GM12878 (cell line): ENCODE measurements around the gene MEGF6. TPM values are rescaled to one million over a fixed set of nuclear protein-coding genes. Genes with fewer than 3 reads are reported as not detected.
A peak's percentile ranks its signal among the peaks of the same experiment; 100 is the strongest.

Experiments
- ASH2L ChIP-seq: fragments of 300-600, 200-600 bp; sonication (generic); IDR thresholded peaks from 2 replicates; pipeline ENCODE4 v1.6.1; 2017; ENCODE audit warnings: low read depth, mild to moderate bottlenecking, borderline replicate concordance
- BCL11A ChIP-seq: IDR thresholded peaks from 2 replicates; pipeline ENCODE4 v1.6.1; 2011; ENCODE audit warnings: low read depth, low read length
- BMI1 ChIP-seq: fragments of 450-650 bp; IDR thresholded peaks from 2 replicates; pipeline ENCODE4 v1.6.1; 2016; ENCODE audit warnings: mild to moderate bottlenecking, moderate library complexity, borderline replicate concordance
- CEBPZ ChIP-seq: fragments of 150-350 bp; IDR thresholded peaks from 2 replicates; pipeline ENCODE4 v1.6.1; 2016; ENCODE audit warnings: low read depth, low read length
- CHD2 ChIP-seq: IDR thresholded peaks from 2 replicates; pipeline ENCODE4 v1.6.1; 2011; ENCODE audit warnings: low read depth, low read length, improper control_type of control experiment, borderline replicate concordance
- EED ChIP-seq: sonication (generic); IDR thresholded peaks from 2 replicates; pipeline ENCODE4 v1.6.1; 2016; ENCODE audit warnings: antibody characterized with exemption, low read depth
- EP300 ChIP-seq, 2 experiments: fragments of 150-350 bp in 1 of 2; IDR thresholded peaks; 2 replicates each; pipeline ENCODE4 v1.6.1; 2011 to 2012; ENCODE audit warnings: low read depth in 2 of 2, low read length in 2 of 2, borderline replicate concordance in 1 of 2, improper control_type of control experiment in 1 of 2, inconsistent platforms in 1 of 2; ENCODE audit not compliant: control insufficient read depth in 1 of 2
- FOXM1 ChIP-seq: IDR thresholded peaks from 2 replicates; pipeline ENCODE4 v1.6.1; 2012; ENCODE audit warnings: low read depth, mild to moderate bottlenecking, inconsistent platforms, low read length, moderate library complexity
- HDGF ChIP-seq: fragments of 450-650 bp; IDR thresholded peaks from 2 replicates; pipeline ENCODE4 v1.6.1; 2016; ENCODE audit warnings: antibody characterized with exemption
- MXI1 ChIP-seq: fragments of 150-350 bp; IDR thresholded peaks from 2 replicates; pipeline ENCODE4 v1.6.1; 2011; ENCODE audit warnings: low read depth, mild to moderate bottlenecking, inconsistent platforms, low read length, improper control_type of control experiment
- REST ChIP-seq: IDR thresholded peaks from 2 replicates; pipeline ENCODE4 v1.6.1; 2012; ENCODE audit warnings: mild to moderate bottlenecking, low read depth, low read length
- RFX5 ChIP-seq: IDR thresholded peaks from 2 replicates; pipeline ENCODE4 v1.6.1; 2011; ENCODE audit warnings: low read depth, low read length, improper control_type of control experiment
- SMC3 ChIP-seq: IDR thresholded peaks from 2 replicates; pipeline ENCODE4 v1.6.1; 2011; ENCODE audit warnings: low read length, improper control_type of control experiment, borderline replicate concordance
- SUZ12 ChIP-seq: fragments of 200-600 bp; sonication (generic); IDR thresholded peaks from one replicate; pipeline ENCODE4 v1.6.1; 2018; ENCODE audit warnings: antibody characterized with exemption, mild to moderate bottlenecking; ENCODE audit not compliant: unreplicated experiment
- TAF1 ChIP-seq: IDR thresholded peaks from 2 replicates; pipeline ENCODE4 v1.6.1; 2011; ENCODE audit warnings: mild to moderate bottlenecking, low read depth, low read length, borderline replicate concordance
- TCF3 ChIP-seq: IDR thresholded peaks from 2 replicates; pipeline ENCODE4 v1.6.1; 2012; ENCODE audit warnings: low read depth, mild to moderate bottlenecking, low read length, borderline replicate concordance; ENCODE audit not compliant: insufficient read depth
- YY1 ChIP-seq: IDR thresholded peaks from 2 replicates; pipeline ENCODE4 v1.6.1; 2011; ENCODE audit warnings: low read depth, mild to moderate bottlenecking, low read length
- ZNF687 ChIP-seq: fragments of 450-650 bp; IDR thresholded peaks from 2 replicates; pipeline ENCODE4 v1.6.1; 2017; ENCODE audit warnings: mild to moderate bottlenecking, moderate library complexity
- polyA plus RNA-seq, 11 experiments: library from polyadenylated mRNA; depleted of rRNA in 4 of 11; unstranded in 6 of 11; stranded (reverse) in 5 of 11; fragments of >200 nt; fragmentation: Nextera tagmentation in 4 of 11; fragmentation: Illumina TruSeq in 1 of 11; extraction: Ambion mirVana in 4 of 11; extraction: Trizol in 1 of 11; gene quantifications; 1 replicate in 1 of 11; 2 replicates in 10 of 11; pipeline versions ENCODE4 v1.2.1 to v1.2.3, GENCODE V29; 2011 to 2016; ENCODE audit warnings: inconsistent platforms in 2 of 11, missing spikeins in 2 of 11, low read depth in 1 of 11
- total RNA-seq, 4 experiments: library from RNA; depleted of rRNA in 3 of 4; stranded (reverse); fragments of >200 nt in 3 of 4; fragmentation: Illumina TruSeq in 1 of 4; extraction: Trizol in 1 of 4; gene quantifications; 2 replicates each; pipeline versions ENCODE4 v1.2.1 to v1.2.3, GENCODE V29; 2013 to 2021

Gene MEGF6
- total and polyA plus RNA-seq, 10 of the 15 experiments (the other 5 are each of a cell fraction or from before 2014, with no cell fraction given): 0.03 to 0.41 TPM; not detected in 8

- 0 out of 2 replicates have a peak, but pooled peaks have one; percentile 22 for TF ChIP-seq RFX5
- TF ChIP-seq SMC3: peak; percentile 1; the same call in 1 of the 2 replicates
- peak; percentile 59; the same call in 1 of the 2 replicates for TF ChIP-seq TAF1
- TF ChIP-seq EED: peak; percentile 94
- TF ChIP-seq HDGF: no peak
- TF ChIP-seq CEBPZ: no peak
- peak; percentile 97 for TF ChIP-seq BCL11A
- TF ChIP-seq SUZ12: no peak
- TF ChIP-seq YY1: peak; percentile 92
- TF ChIP-seq REST: 0 out of 2 replicates have a peak, but pooled peaks have one; percentile 15
- TF ChIP-seq MXI1: peak; percentile 47; the same call in 1 of the 2 replicates
- TF ChIP-seq BMI1: peak; percentile 67; the same call in 1 of the 2 replicates
- no peak for TF ChIP-seq TCF3
- peak in 1 of 2 experiments; percentile 96; a peak in 3 of 4 replicates for TF ChIP-seq EP300 (IDR thresholded peaks at IDR 0.05; ENCODE audit: borderline replicate concordance in 1 of 2, control insufficient read depth in 1 of 2, low read depth in 2 of 2, low read length in 2 of 2)
- TF ChIP-seq FOXM1: peak; percentile 97; the same call in 1 of the 2 replicates
- peak; percentile 39; the same call in 1 of the 2 replicates for TF ChIP-seq ZNF687
- TF ChIP-seq ASH2L: no peak
- no peak; the same call in 1 of the 2 replicates for TF ChIP-seq CHD2
Observed at GRCh38 chr1:3656450-3657095, 45.3 kb upstream of the MEGF6 start (continued).
